ENCODE data around the gene TXNDC16. TPM values are rescaled to one million over a fixed set of nuclear protein-coding genes. Genes with fewer than 3 reads are reported as not detected.

The TXNDC16 gene
- total RNA-seq, 1 donor from 2014 or later: 1.7 TPM

GRCh38 chr14:52467515-52468266 lies 84.6 kb downstream of the TXNDC16 start:
- no peaks in the 10 kb centered on the region for H3K4me1 ChIP-seq (ENCODE audit: insufficient read depth, low read length)
- no peak overlapping the region for H3K4me2 ChIP-seq (ENCODE audit: low read length)
- Mint-ChIP-seq H3K36me3 (ENCODE audit: low read depth, unreplicated experiment) (no peaks in the 10 kb centered on the region), H3K4me3 (ENCODE audit: unreplicated experiment) (no peak overlapping the region), H3K9me3 (ENCODE audit: unreplicated experiment) (no peaks in the 10 kb centered on the region), H3K27me3 (ENCODE audit: low read depth, unreplicated experiment) (no peaks in the 10 kb centered on the region), H3K27ac (ENCODE audit: unreplicated experiment) (no peak overlapping the region), H3K4me1 (ENCODE audit: low read depth, unreplicated experiment) (no peaks in the 10 kb centered on the region)
- no peak overlapping the region for H2AFZ ChIP-seq (ENCODE audit: low read depth, low read length)
- no peaks in the 10 kb centered on the region for H3K9me3 ChIP-seq (ENCODE audit: insufficient read depth, low read depth, low read length)
- FAIRE-seq: no peak
- no peak overlapping the region for H3K9ac ChIP-seq (ENCODE audit: low read length)
- no peak for DNase-seq (ENCODE audit: low read depth)
- H3K36me3 ChIP-seq (ENCODE audit: insufficient read depth, low read length): no peaks in the 10 kb centered on the region
- no peak overlapping the region for H3K27ac ChIP-seq (ENCODE audit: low read depth, low read length)
- H4K20me1 ChIP-seq (ENCODE audit: insufficient read depth, low read length): no peaks in the 10 kb centered on the region
- TF ChIP-seq EZH2 (IDR thresholded peaks at IDR 0.05; ENCODE audit: insufficient read depth, low read length) (no peak), CTCF (IDR thresholded peaks at IDR 0.05; ENCODE audit: insufficient read depth, low read depth, low read length) (no peak)
- H3K79me2 ChIP-seq (ENCODE audit: insufficient read depth, low read length): no peaks in the 10 kb centered on the region
- no peaks in the 10 kb centered on the region for H3K27me3 ChIP-seq (ENCODE audit: insufficient read depth, low read length)
- no peak overlapping the region for H3K4me3 ChIP-seq (ENCODE audit: insufficient read depth, low read depth, low read length)

GRCh38 chr14:52464175-52464574 lies 88.1 kb downstream of the TXNDC16 start:
- Histone ChIP-seq H3K4me2 (ENCODE audit: low read length) (no peak overlapping the region), H3K27me3 (ENCODE audit: insufficient read depth, low read length) (no peaks in the 10 kb centered on the region), H3K27ac (ENCODE audit: low read depth, low read length) (no peak overlapping the region), H3K9ac (ENCODE audit: low read length) (no peak overlapping the region), H3K4me3 (ENCODE audit: insufficient read depth, low read depth, low read length) (no peak overlapping the region), H3K9me3 (ENCODE audit: insufficient read depth, low read depth, low read length) (no peaks in the 10 kb centered on the region), H3K4me1 (ENCODE audit: insufficient read depth, low read length) (no peaks in the 10 kb centered on the region), H3K79me2 (ENCODE audit: insufficient read depth, low read length) (no peaks in the 10 kb centered on the region), H3K36me3 (ENCODE audit: insufficient read depth, low read length) (no peaks in the 10 kb centered on the region), H4K20me1 (ENCODE audit: insufficient read depth, low read length) (no peaks in the 10 kb centered on the region), H2AFZ (ENCODE audit: low read depth, low read length) (no peak overlapping the region)
- TF ChIP-seq EZH2 (IDR thresholded peaks at IDR 0.05; ENCODE audit: insufficient read depth, low read length) (no peak), CTCF (IDR thresholded peaks at IDR 0.05; ENCODE audit: insufficient read depth, low read depth, low read length) (no peak)
- H3K36me3 Mint-ChIP-seq (ENCODE audit: low read depth, unreplicated experiment): no peaks in the 10 kb centered on the region
- no peak overlapping the region for H3K4me3 Mint-ChIP-seq (ENCODE audit: unreplicated experiment)
- no peak overlapping the region for H3K27ac Mint-ChIP-seq (ENCODE audit: unreplicated experiment)
- H3K4me1 Mint-ChIP-seq (ENCODE audit: low read depth, unreplicated experiment): peaks cover 4% of the 10 kb centered on the region
- DNase-seq (ENCODE audit: low read depth) (no peak), FAIRE-seq (no peak)
- no peaks in the 10 kb centered on the region for H3K27me3 Mint-ChIP-seq (ENCODE audit: low read depth, unreplicated experiment)
- H3K9me3 Mint-ChIP-seq (ENCODE audit: unreplicated experiment): peaks cover 1% of the 10 kb centered on the region

- Mint-ChIP-seq H3K4me3 (ENCODE audit: unreplicated experiment) (no peak overlapping the region), H3K36me3 (ENCODE audit: low read depth, unreplicated experiment) (no peaks in the 10 kb centered on the region), H3K9me3 (ENCODE audit: unreplicated experiment) (peaks cover 1% of the 10 kb centered on the region), H3K27ac (ENCODE audit: unreplicated experiment) (no peak overlapping the region), H3K4me1 (ENCODE audit: low read depth, unreplicated experiment) (peaks cover 10% of the 10 kb centered on the region), H3K27me3 (ENCODE audit: low read depth, unreplicated experiment) (no peaks in the 10 kb centered on the region)
- Histone ChIP-seq H3K4me2 (ENCODE audit: low read length) (no peak overlapping the region), H3K4me1 (ENCODE audit: insufficient read depth, low read length) (peaks cover 2% of the 10 kb centered on the region), H4K20me1 (ENCODE audit: insufficient read depth, low read length) (no peaks in the 10 kb centered on the region), H3K36me3 (ENCODE audit: insufficient read depth, low read length) (no peaks in the 10 kb centered on the region), H3K79me2 (ENCODE audit: insufficient read depth, low read length) (no peaks in the 10 kb centered on the region), H3K27ac (ENCODE audit: low read depth, low read length) (no peak overlapping the region), H3K9ac (ENCODE audit: low read length) (no peak overlapping the region), H3K27me3 (ENCODE audit: insufficient read depth, low read length) (no peaks in the 10 kb centered on the region), H3K9me3 (ENCODE audit: insufficient read depth, low read depth, low read length) (no peaks in the 10 kb centered on the region), H3K4me3 (ENCODE audit: insufficient read depth, low read depth, low read length) (no peak overlapping the region), H2AFZ (ENCODE audit: low read depth, low read length) (no peak overlapping the region)
- FAIRE-seq: no peak
- DNase-seq (ENCODE audit: low read depth): no peak
- TF ChIP-seq EZH2 (IDR thresholded peaks at IDR 0.05; ENCODE audit: insufficient read depth, low read length) (no peak), CTCF (IDR thresholded peaks at IDR 0.05; ENCODE audit: insufficient read depth, low read depth, low read length) (no peak)
These were observed 88.9 kb downstream of the TXNDC16 start for GRCh38 chr14:52463375-52463774.

Data from astrocyte (in vitro differentiated cells and primary cell).